ENCODE data around the gene KIAA0825. TPM values are rescaled to one million over a fixed set of nuclear protein-coding genes. Genes with fewer than 3 reads are reported as not detected.

KIAA0825 gene
- total RNA-seq, 1 donor from 2014 or later: 0.92 TPM

DNA sequence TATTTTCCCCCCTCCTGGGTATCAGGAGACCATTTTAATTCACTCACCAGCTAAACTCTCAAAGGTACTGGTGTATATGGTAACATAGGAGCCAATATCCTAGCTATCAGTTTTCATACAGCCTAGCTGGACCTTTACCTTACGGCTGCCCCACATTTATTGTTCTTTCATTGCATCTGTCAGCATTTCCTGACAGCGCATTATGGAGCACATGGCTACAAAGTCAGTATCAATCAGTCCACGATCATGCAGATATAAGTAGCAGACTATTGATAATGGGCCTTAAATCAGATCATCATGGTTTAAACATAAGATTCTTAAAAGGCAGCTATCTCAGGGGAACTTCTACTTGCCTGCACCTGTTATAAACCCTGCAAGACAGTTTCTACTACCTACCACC is 304.7 kb downstream of the KIAA0825 start:
- TF ChIP-seq, protein P1, sequence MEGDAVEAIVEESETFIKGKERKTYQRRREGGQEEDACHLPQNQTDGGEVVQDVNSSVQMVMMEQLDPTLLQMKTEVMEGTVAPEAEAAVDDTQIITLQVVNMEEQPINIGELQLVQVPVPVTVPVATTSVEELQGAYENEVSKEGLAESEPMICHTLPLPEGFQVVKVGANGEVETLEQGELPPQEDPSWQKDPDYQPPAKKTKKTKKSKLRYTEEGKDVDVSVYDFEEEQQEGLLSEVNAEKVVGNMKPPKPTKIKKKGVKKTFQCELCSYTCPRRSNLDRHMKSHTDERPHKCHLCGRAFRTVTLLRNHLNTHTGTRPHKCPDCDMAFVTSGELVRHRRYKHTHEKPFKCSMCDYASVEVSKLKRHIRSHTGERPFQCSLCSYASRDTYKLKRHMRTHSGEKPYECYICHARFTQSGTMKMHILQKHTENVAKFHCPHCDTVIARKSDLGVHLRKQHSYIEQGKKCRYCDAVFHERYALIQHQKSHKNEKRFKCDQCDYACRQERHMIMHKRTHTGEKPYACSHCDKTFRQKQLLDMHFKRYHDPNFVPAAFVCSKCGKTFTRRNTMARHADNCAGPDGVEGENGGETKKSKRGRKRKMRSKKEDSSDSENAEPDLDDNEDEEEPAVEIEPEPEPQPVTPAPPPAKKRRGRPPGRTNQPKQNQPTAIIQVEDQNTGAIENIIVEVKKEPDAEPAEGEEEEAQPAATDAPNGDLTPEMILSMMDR (conservative IDR thresholded peaks at IDR 0.05; ENCODE audit: low read depth, low read length): no peak
- DNase-seq (ENCODE audit: low read depth): no peak
- no peak overlapping the region for H3K4me3 ChIP-seq (ENCODE audit: low read depth, low read length)

DNA sequence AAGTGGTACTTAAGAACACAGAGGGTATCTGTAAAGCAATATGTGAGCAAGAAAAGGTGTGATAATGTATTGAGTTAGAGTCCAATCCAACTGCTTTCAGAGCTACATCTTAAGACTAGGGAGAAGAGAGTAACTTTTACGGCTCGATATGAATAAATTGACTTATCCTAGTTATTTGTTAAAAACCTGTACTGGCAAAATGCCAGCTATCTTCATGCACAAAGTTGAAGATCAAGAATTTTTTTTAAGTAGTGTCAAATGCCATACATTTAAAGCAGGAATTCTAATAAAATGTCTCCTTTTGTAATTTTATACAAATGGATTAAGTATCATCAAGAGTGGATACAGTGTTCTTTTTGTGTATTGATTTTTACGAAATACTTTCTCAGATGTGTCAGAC is 305.2 kb downstream of the KIAA0825 start:
- no peak overlapping the region for H3K4me3 ChIP-seq (ENCODE audit: low read depth, low read length)
- DNase-seq (ENCODE audit: low read depth): no peak
- TF ChIP-seq, protein P1 (conservative IDR thresholded peaks at IDR 0.05; ENCODE audit: low read depth, low read length): no peak

DNA sequence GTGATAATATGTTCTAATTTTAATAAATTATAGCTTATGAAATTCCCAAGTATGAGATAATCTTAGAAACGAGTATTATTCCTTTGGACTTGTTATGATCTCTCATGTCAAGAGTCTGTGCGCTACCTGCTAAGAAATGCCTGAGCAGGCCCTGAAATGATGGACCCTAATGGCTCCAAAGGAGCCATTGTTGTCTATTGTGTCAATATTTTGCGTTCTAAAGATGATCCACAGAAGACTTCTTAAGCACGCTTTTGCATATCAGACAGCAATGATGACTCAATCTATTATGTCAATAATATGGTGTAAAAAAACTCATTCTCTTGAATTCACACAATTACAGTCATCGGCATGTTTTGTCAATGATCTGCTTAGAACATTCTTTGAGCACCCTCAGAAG is 306.1 kb downstream of the KIAA0825 start:
- TF ChIP-seq, protein P1 (conservative IDR thresholded peaks at IDR 0.05; ENCODE audit: low read depth, low read length): no peak
- no peak for DNase-seq (ENCODE audit: low read depth)

DNA sequence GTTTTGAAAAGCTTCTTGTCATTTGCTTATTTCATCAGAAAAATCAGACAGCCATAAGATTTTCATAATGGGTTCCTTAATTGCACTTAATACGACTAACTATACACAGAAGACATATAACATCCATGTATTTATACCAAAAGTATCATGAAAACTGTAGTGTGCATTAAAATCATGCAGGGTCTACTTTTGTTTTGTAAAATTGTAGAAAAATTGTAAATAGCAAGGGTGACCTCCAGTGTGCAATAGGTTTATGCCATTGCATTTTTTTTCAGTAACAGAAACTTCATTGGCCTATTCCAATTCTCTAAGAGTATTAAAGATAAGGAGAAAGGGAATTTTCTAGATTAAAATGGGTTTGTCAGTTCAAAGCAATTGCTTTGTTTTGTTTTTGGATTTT is 307.6 kb downstream of the KIAA0825 start:
- TF ChIP-seq, protein P1 (conservative IDR thresholded peaks at IDR 0.05; ENCODE audit: low read depth, low read length): no peak
- DNase-seq (ENCODE audit: low read depth): no peak
- H3K4me3 ChIP-seq (ENCODE audit: low read depth, low read length): no peak overlapping the region

More for the DNA sequence above, 306.1 kb downstream of the KIAA0825 start:
- no peak overlapping the region for H3K4me3 ChIP-seq (ENCODE audit: low read depth, low read length)

DNA sequence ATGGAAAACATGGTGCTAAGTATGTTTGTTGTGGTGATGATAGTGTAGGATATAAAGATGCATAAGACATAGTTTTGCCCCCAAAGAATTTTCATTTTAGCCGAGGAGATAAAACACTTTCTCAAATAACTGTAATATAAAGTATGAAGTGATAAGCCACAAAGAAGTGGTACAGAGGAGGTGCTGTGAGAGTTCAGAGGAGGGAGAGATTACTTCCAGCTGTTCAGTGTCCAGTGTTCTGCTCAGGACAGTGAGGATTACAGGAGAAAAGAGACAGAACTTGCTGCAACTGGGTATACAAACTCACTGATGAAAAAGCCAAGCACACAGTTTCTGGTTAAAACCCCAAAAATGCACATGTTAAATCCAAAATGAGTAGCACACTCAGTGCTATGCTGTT is 309.3 kb downstream of the KIAA0825 start:
- H3K4me3 ChIP-seq (ENCODE audit: low read depth, low read length): no peak overlapping the region
- TF ChIP-seq, protein P1 (conservative IDR thresholded peaks at IDR 0.05; ENCODE audit: low read depth, low read length): no peak

DNA sequence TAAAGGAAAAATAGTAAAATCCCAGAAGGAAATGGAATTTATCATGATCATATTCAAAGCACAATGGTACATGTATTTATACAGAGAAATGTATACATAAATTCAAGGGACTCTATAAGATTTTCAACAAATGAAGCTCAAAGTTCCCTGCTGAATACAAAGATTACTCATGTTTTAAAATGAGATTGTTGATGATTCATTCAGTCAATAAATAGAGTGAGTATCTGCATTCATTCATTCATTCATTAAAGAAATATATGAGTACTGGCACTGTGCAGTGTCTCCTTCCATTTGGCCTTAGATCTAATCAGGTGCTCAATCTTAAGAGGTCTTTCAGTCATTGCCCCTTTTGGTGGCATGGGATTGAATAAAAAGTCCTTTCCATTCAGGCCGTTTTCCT is 310.0 kb downstream of the KIAA0825 start:
- no peak overlapping the region for H3K4me3 ChIP-seq (ENCODE audit: low read depth, low read length)
- DNase-seq (ENCODE audit: low read depth): no peak
- TF ChIP-seq, protein P1 (conservative IDR thresholded peaks at IDR 0.05; ENCODE audit: low read depth, low read length): no peak

More for the DNA sequence above, 309.3 kb downstream of the KIAA0825 start:
- no peak for DNase-seq (ENCODE audit: low read depth)

DNA sequence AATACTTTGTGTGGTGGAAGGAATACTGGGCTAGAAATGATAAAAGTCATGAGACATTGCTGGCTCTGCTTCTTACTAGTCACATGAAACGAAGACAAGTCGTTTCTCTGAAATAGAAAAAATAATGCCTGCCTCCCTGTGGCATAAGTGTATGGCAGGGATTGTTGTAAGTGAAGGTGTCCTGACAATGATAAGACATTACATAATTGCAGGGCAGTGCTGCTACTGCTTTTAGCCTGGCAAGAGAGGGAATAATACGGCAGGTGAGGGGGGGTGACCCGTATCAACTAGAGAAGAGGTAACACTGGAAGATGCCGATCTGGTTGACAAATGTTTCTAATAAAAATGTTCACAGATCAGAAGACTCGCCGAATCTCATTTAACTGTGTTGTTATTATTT is 314.3 kb downstream of the KIAA0825 start:
- H3K4me3 ChIP-seq (ENCODE audit: low read depth, low read length): no peak overlapping the region
- no peak for DNase-seq (ENCODE audit: low read depth)
- TF ChIP-seq, protein P1 (conservative IDR thresholded peaks at IDR 0.05; ENCODE audit: low read depth, low read length): no peak

Data from epithelial cell of proximal tubule (primary cell).